Nephron progenitor cell (in vitro differentiated cells): Measurements from ENCODE around the gene ADTRP.

Experiments used
- DNase-seq: peaks from one replicate; pipeline ENCODE4 v3.0.0; 2021
- H3K27ac Mint-ChIP-seq: 2 replicates; pipeline ENCODE4 v1.8.0; 2021; ENCODE audit warnings: mild to moderate bottlenecking, moderate library complexity, mixed read lengths
- H3K27me3 Mint-ChIP-seq: 2 replicates; pipeline ENCODE4 v1.8.0; 2021; ENCODE audit warnings: mild to moderate bottlenecking, low read depth, mixed read lengths; ENCODE audit not compliant: poor library complexity
- H3K36me3 Mint-ChIP-seq: 2 replicates; pipeline ENCODE4 v1.8.0; 2021; ENCODE audit warnings: low read depth, mixed read lengths
- H3K4me1 Mint-ChIP-seq: 2 replicates; pipeline ENCODE4 v1.8.0; 2021; ENCODE audit warnings: mixed read lengths
- H3K4me3 Mint-ChIP-seq: 2 replicates; pipeline ENCODE4 v1.8.0; 2021; ENCODE audit warnings: mild to moderate bottlenecking, moderate library complexity, mixed read lengths
- H3K9me3 Mint-ChIP-seq: 2 replicates; pipeline ENCODE4 v1.8.0; 2021; ENCODE audit warnings: mild to moderate bottlenecking, moderate library complexity, mixed read lengths
- TF ChIP-seq, protein P1 (sequence below): fragments of 200-600 bp; sonication (generic); IDR thresholded peaks from 2 replicates; pipeline ENCODE4 v1.5.0; 2021; ENCODE audit warnings: antibody characterized with exemption

ADTRP gene, protein sequence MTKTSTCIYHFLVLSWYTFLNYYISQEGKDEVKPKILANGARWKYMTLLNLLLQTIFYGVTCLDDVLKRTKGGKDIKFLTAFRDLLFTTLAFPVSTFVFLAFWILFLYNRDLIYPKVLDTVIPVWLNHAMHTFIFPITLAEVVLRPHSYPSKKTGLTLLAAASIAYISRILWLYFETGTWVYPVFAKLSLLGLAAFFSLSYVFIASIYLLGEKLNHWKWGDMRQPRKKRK

DNA sequence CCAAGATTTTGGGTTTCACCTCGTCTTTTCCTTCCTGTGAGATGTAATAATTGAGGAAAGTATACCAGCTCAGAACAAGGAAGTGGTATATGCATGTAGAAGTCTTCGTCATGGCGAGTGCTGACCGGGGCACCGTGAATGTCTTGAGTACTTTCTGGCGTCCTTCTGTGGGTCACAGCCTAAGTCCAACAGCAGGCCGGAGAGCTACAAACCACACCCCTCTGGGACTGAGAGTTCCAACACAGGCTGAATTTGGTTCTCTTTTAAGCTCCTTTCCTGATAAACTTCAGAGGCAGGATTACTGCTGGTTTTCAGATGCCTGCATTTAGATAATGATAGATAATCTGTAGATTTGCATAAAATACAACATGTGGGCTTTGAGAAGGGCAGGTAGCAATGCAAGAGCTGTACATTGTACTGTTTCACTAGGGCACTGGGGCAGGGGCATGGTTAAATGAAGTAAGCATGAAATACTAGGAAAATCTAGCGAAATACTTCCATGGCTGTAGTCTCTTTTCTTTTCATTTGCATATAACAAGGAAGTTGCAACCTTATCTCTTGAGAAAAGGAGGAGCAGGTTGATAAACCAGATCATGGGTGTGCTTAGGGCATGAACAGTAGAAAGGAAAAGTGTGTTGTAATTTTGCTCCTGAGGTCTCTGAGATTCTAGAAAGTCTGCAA, at the start of gene ADTRP:
Gene ADTRP (minus strand): TSS at position 156 of the 681 bp plus-strand sequence. CDS start 44 bp downstream, at position 112.
- Mint-ChIP-seq H3K36me3 (no peaks in the 10 kb centered on the region), H3K27ac (no peak within 1 kb of the TSS), H3K27me3 (no peaks in the 10 kb centered on the region), H3K9me3 (peaks cover 10% of the 10 kb centered on the region), H3K4me3 (no peak within 1 kb of the TSS), H3K4me1 (peaks cover 20% of the 10 kb centered on the region)
- TF ChIP-seq, protein P1, sequence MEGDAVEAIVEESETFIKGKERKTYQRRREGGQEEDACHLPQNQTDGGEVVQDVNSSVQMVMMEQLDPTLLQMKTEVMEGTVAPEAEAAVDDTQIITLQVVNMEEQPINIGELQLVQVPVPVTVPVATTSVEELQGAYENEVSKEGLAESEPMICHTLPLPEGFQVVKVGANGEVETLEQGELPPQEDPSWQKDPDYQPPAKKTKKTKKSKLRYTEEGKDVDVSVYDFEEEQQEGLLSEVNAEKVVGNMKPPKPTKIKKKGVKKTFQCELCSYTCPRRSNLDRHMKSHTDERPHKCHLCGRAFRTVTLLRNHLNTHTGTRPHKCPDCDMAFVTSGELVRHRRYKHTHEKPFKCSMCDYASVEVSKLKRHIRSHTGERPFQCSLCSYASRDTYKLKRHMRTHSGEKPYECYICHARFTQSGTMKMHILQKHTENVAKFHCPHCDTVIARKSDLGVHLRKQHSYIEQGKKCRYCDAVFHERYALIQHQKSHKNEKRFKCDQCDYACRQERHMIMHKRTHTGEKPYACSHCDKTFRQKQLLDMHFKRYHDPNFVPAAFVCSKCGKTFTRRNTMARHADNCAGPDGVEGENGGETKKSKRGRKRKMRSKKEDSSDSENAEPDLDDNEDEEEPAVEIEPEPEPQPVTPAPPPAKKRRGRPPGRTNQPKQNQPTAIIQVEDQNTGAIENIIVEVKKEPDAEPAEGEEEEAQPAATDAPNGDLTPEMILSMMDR = no peak
- no peak for DNase-seq

DNA sequence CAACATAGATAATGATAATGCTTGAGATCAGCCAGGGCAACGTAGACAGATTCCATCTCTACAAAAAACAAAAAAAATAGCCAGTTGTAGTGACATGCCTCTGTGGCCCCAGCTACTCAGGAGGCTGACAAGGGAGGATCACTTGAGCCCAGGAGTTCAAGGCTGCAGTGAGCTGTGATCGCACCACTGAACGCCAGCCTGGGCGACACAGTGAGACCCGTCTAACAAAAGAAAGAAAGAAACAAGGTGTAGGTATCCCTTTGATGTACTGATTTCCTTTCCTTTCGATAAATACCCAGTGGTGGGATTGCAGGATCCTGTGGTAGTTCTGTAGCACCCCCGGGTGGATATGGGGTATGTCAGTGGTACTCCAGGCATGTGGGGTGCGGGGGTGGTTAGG, 48.2 kb upstream of the ADTRP start:
- Mint-ChIP-seq H3K4me3 (no peak overlapping the region), H3K4me1 (peaks cover 51% of the 10 kb centered on the region), H3K27me3 (no peaks in the 10 kb centered on the region), H3K27ac (no peak overlapping the region), H3K36me3 (no peaks in the 10 kb centered on the region), H3K9me3 (no peaks in the 10 kb centered on the region)
- TF ChIP-seq, protein P1 = no peak
- no peak for DNase-seq

DNA sequence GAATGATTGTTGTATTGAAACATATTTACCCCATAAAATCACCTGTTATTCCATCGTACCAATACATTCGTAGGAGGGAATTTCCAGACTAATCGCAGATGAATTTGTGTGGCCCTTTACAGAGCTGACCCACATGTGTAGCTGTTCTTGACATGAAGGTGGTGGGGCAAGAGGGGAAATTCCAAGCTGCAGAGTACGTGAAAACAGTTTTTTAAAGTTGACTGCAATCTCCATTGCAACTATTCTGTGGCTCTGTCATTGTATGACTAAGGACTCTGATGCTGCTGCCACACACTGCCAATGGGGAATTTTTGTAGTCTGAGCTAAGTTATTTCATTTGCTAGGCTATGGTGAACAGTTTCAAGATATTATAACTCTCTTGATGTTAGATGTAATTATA, 46.4 kb upstream of the ADTRP start:
- TF ChIP-seq, protein P1 = no peak
- DNase-seq = no peak
- no peaks in the 10 kb centered on the region for H3K27me3 Mint-ChIP-seq
- no peaks in the 10 kb centered on the region for H3K36me3 Mint-ChIP-seq
- no peaks in the 10 kb centered on the region for H3K9me3 Mint-ChIP-seq
- no peak overlapping the region for H3K4me3 Mint-ChIP-seq
- H3K4me1 Mint-ChIP-seq = peaks cover 33% of the 10 kb centered on the region
- H3K27ac Mint-ChIP-seq = peak overlapping the region; percentile 70

DNA sequence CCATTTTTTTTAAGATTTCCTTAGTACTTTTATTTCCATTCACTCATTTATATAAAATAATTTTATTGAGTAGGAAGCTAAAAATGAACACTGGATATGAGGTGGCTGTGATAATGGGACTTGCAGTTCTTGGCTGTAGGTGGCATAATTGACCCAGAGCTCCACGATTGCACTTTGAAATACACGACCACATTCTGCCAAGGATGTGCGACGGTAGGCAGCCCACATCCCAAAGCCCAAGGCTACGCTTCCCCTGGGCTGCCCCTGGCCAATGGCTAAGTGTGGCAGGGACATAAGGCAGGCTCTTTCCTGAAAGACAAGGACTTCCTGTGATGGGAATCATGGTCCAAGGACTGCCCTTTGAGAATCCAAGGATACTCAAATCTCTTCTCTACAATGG, 43.7 kb upstream of the ADTRP start:
- DNase-seq = no peak
- peaks cover 5% of the 10 kb centered on the region for H3K27me3 Mint-ChIP-seq
- no peak overlapping the region for H3K4me3 Mint-ChIP-seq
- no peaks in the 10 kb centered on the region for H3K36me3 Mint-ChIP-seq
- TF ChIP-seq, protein P1 = no peak
- no peaks in the 10 kb centered on the region for H3K9me3 Mint-ChIP-seq
- H3K27ac Mint-ChIP-seq = peak overlapping the region; percentile 50
- peaks cover 7% of the 10 kb centered on the region for H3K4me1 Mint-ChIP-seq

DNA sequence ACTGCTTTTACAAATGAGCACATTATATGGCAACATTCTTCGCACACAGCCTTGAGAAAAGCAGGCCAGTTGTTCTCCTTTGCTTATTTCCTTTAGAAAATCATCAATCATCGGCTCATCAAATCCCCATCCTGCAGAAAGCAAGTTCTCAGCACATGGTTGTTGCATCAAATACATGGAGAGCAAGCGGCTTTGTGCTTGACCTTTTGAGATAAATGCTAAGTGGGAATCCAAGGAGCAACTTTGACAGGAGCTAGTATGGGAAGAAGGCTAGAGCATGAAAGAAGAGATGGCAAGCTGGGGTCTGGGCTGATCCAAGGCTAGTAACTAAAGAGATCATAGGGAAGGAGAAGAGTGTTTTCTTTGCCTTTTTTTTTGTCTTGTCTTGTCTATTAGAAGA, 43.2 kb upstream of the ADTRP start:
- no peak overlapping the region for H3K27ac Mint-ChIP-seq
- no peaks in the 10 kb centered on the region for H3K9me3 Mint-ChIP-seq
- TF ChIP-seq, protein P1 = no peak
- DNase-seq = no peak
- H3K36me3 Mint-ChIP-seq = no peaks in the 10 kb centered on the region
- H3K27me3 Mint-ChIP-seq = peaks cover 5% of the 10 kb centered on the region
- H3K4me1 Mint-ChIP-seq = peaks cover 6% of the 10 kb centered on the region
- no peak overlapping the region for H3K4me3 Mint-ChIP-seq

DNA sequence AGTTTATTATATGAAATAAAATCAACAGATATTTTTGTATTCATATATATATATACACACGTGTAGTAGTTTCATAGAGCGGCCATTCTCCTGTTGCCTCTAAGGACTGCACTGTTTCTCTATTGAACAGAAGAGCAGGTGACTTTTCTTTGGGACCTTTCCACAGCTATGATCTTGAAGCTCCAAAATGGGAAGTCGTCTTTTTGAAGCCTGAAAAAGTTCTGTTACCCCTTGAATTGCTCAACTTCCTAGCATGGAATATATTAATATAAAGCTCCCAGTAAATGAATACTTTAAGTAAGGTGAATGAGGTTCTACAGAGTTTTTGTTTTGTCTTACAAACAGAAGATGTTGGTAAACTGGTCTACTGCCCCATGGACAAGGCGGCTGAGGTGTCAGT, 42.2 kb upstream of the ADTRP start:
- no peaks in the 10 kb centered on the region for H3K9me3 Mint-ChIP-seq
- no peaks in the 10 kb centered on the region for H3K36me3 Mint-ChIP-seq
- H3K27me3 Mint-ChIP-seq = peaks cover 7% of the 10 kb centered on the region
- no peak overlapping the region for H3K27ac Mint-ChIP-seq
- no peak for DNase-seq
- peaks cover 6% of the 10 kb centered on the region for H3K4me1 Mint-ChIP-seq
- H3K4me3 Mint-ChIP-seq = no peak overlapping the region
- TF ChIP-seq, protein P1 = no peak
